ENCODE data around the gene ZG16B. TPM values are rescaled to one million over a fixed set of nuclear protein-coding genes. Genes with fewer than 3 reads are reported as not detected.

Gene ZG16B
- total RNA-seq, 2 experiments from 2014 or later: 8.8 to 9.8 TPM

- ChIA-PET CTCF (no interaction called here), POLR2A (no interaction called here)
- no peak overlapping the region for H3K27ac Mint-ChIP-seq
- H3K36me3 Mint-ChIP-seq (ENCODE audit: low read depth): no peaks in the 10 kb centered on the region
- no peak for DNase-seq
- H3K27me3 Mint-ChIP-seq: peaks cover 37% of the 10 kb centered on the region
- H3K4me3 Mint-ChIP-seq: no peak overlapping the region
- no peaks in the 10 kb centered on the region for H3K9me3 Mint-ChIP-seq
- no peaks in the 10 kb centered on the region for H3K4me1 Mint-ChIP-seq
These were observed 37.2 kb upstream of the ZG16B start for GRCh38 chr16:2792940-2793339.

- DNase-seq: no peak
- ChIA-PET CTCF (no interaction called here), POLR2A (no interaction called here)
- no peak overlapping the region for H3K4me3 Mint-ChIP-seq
- no peaks in the 10 kb centered on the region for H3K9me3 Mint-ChIP-seq
- H3K4me1 Mint-ChIP-seq: no peaks in the 10 kb centered on the region
- peaks cover 27% of the 10 kb centered on the region for H3K27me3 Mint-ChIP-seq
- no peak overlapping the region for H3K27ac Mint-ChIP-seq
- H3K36me3 Mint-ChIP-seq (ENCODE audit: low read depth): no peaks in the 10 kb centered on the region
These were observed 34.5 kb upstream of the ZG16B start for GRCh38 chr16:2795395-2796143.

- CTCF ChIA-PET: no interaction called here
- no peak for DNase-seq
- Mint-ChIP-seq H3K27ac (no peak overlapping the region), H3K36me3 (ENCODE audit: low read depth) (no peaks in the 10 kb centered on the region), H3K9me3 (peaks cover 3% of the 10 kb centered on the region), H3K27me3 (peaks cover 19% of the 10 kb centered on the region), H3K4me3 (no peak overlapping the region), H3K4me1 (no peaks in the 10 kb centered on the region)
- POLR2A ChIA-PET: no interaction called here
These were observed 31.3 kb upstream of the ZG16B start for GRCh38 chr16:2798723-2799204.

GRCh38 chr16:2799205-2799858 lies 30.8 kb upstream of the ZG16B start:
- no peaks in the 10 kb centered on the region for H3K4me1 Mint-ChIP-seq
- H3K4me3 Mint-ChIP-seq: no peak overlapping the region
- peaks cover 20% of the 10 kb centered on the region for H3K27me3 Mint-ChIP-seq
- no peak for DNase-seq
- CTCF ChIA-PET: no interaction called here
- no peak overlapping the region for H3K27ac Mint-ChIP-seq
- H3K36me3 Mint-ChIP-seq (ENCODE audit: low read depth): no peaks in the 10 kb centered on the region
- POLR2A ChIA-PET: no interaction called here
- H3K9me3 Mint-ChIP-seq: peaks cover 3% of the 10 kb centered on the region

- Mint-ChIP-seq H3K4me1 (no peaks in the 10 kb centered on the region), H3K36me3 (ENCODE audit: low read depth) (no peaks in the 10 kb centered on the region), H3K9me3 (peaks cover 3% of the 10 kb centered on the region), H3K4me3 (no peak overlapping the region), H3K27me3 (peaks cover 17% of the 10 kb centered on the region), H3K27ac (no peak overlapping the region)
- ChIA-PET CTCF (interaction anchor here (0.7 kb wide), 1 partner anchor 755 kb away, joined by 3 read pairs; no protein-coding TSS in a partner anchor), POLR2A (no interaction called here)
- no peak for DNase-seq
These were observed 30.3 kb upstream of the ZG16B start for GRCh38 chr16:2799859-2800226.

GRCh38 chr16:2803545-2804195 lies 26.4 kb upstream of the ZG16B start:
- ChIA-PET POLR2A (no interaction called here), CTCF (no interaction called here)
- Mint-ChIP-seq H3K36me3 (ENCODE audit: low read depth) (no peaks in the 10 kb centered on the region), H3K4me3 (no peak overlapping the region), H3K27ac (no peak overlapping the region), H3K27me3 (peaks cover 29% of the 10 kb centered on the region), H3K9me3 (peaks cover 3% of the 10 kb centered on the region), H3K4me1 (no peaks in the 10 kb centered on the region)
- no peak for DNase-seq

- DNase-seq: no peak
- ChIA-PET POLR2A (no interaction called here), CTCF (no interaction called here)
- H3K9me3 Mint-ChIP-seq: peaks cover 3% of the 10 kb centered on the region
- H3K4me3 Mint-ChIP-seq: no peak overlapping the region
- peaks cover 39% of the 10 kb centered on the region for H3K27me3 Mint-ChIP-seq
- H3K27ac Mint-ChIP-seq: no peak overlapping the region
- H3K36me3 Mint-ChIP-seq (ENCODE audit: low read depth): no peaks in the 10 kb centered on the region
- H3K4me1 Mint-ChIP-seq: no peaks in the 10 kb centered on the region
These were observed 25.4 kb upstream of the ZG16B start for GRCh38 chr16:2804728-2805127.

- H3K27ac Mint-ChIP-seq: no peak overlapping the region
- no peaks in the 10 kb centered on the region for H3K4me1 Mint-ChIP-seq
- no peaks in the 10 kb centered on the region for H3K36me3 Mint-ChIP-seq (ENCODE audit: low read depth)
- DNase-seq: no peak
- ChIA-PET CTCF (no interaction called here), POLR2A (no interaction called here)
- H3K4me3 Mint-ChIP-seq: no peak overlapping the region
- H3K9me3 Mint-ChIP-seq: peaks cover 3% of the 10 kb centered on the region
- peaks cover 46% of the 10 kb centered on the region for H3K27me3 Mint-ChIP-seq
These were observed 23.8 kb upstream of the ZG16B start for GRCh38 chr16:2806286-2806685.

GRCh38 chr16:2808181-2808580 lies 21.9 kb upstream of the ZG16B start:
- Mint-ChIP-seq H3K4me1 (no peaks in the 10 kb centered on the region), H3K36me3 (ENCODE audit: low read depth) (no peaks in the 10 kb centered on the region), H3K4me3 (no peak overlapping the region), H3K9me3 (peaks cover under 1% of the 10 kb centered on the region), H3K27me3 (peaks cover 46% of the 10 kb centered on the region), H3K27ac (no peak overlapping the region)
- CTCF ChIA-PET: no interaction called here
- POLR2A ChIA-PET: no interaction called here
- no peak for DNase-seq

- CTCF ChIA-PET: no interaction called here
- H3K4me1 Mint-ChIP-seq: no peaks in the 10 kb centered on the region
These were observed 20.8 kb upstream of the ZG16B start for GRCh38 chr16:2809149-2809760.

GRCh38 chr16:2810651-2811050 lies 19.5 kb upstream of the ZG16B start:
- ChIA-PET POLR2A (no interaction called here), CTCF (no interaction called here)
- Mint-ChIP-seq H3K4me3 (no peak overlapping the region), H3K27me3 (peaks cover 31% of the 10 kb centered on the region), H3K4me1 (no peaks in the 10 kb centered on the region), H3K9me3 (no peaks in the 10 kb centered on the region), H3K27ac (no peak overlapping the region), H3K36me3 (ENCODE audit: low read depth) (no peaks in the 10 kb centered on the region)
- DNase-seq: no peak

More at GRCh38 chr16:2809149-2809760, 20.8 kb upstream of the ZG16B start:
- H3K4me3 Mint-ChIP-seq: no peak overlapping the region
- peaks cover 39% of the 10 kb centered on the region for H3K27me3 Mint-ChIP-seq
- no peak overlapping the region for H3K27ac Mint-ChIP-seq
- no peak for DNase-seq
- POLR2A ChIA-PET: no interaction called here
- H3K9me3 Mint-ChIP-seq: no peaks in the 10 kb centered on the region
- no peaks in the 10 kb centered on the region for H3K36me3 Mint-ChIP-seq (ENCODE audit: low read depth)

- DNase-seq: no peak
- no peaks in the 10 kb centered on the region for H3K4me1 Mint-ChIP-seq
- ChIA-PET POLR2A (no interaction called here), CTCF (no interaction called here)
- H3K9me3 Mint-ChIP-seq: no peaks in the 10 kb centered on the region
- peaks cover 27% of the 10 kb centered on the region for H3K27me3 Mint-ChIP-seq
- H3K4me3 Mint-ChIP-seq: no peak overlapping the region
- no peaks in the 10 kb centered on the region for H3K36me3 Mint-ChIP-seq (ENCODE audit: low read depth)
- no peak overlapping the region for H3K27ac Mint-ChIP-seq
These were observed 18.2 kb upstream of the ZG16B start for GRCh38 chr16:2811703-2812471.

GRCh38 chr16:2813771-2814221 lies 16.3 kb upstream of the ZG16B start:
- Mint-ChIP-seq H3K27ac (no peak overlapping the region), H3K36me3 (ENCODE audit: low read depth) (no peaks in the 10 kb centered on the region), H3K4me3 (no peak overlapping the region), H3K27me3 (peaks cover 18% of the 10 kb centered on the region), H3K9me3 (no peaks in the 10 kb centered on the region), H3K4me1 (no peaks in the 10 kb centered on the region)
- POLR2A ChIA-PET: no interaction called here
- no peak for DNase-seq
- CTCF ChIA-PET: no interaction called here
